ENCODE data around the gene SCAPER. TPM values are rescaled to one million over a fixed set of nuclear protein-coding genes. Genes with fewer than 3 reads are reported as not detected.

SCAPER gene
- total and polyA plus RNA-seq, 4 donors, result 3.3 to 18.0 (median 9.9) TPM

GRCh38 chr15:76310475-76311099 is 594.6 kb downstream of the SCAPER start:
- H3K4me3 ChIP-seq (ENCODE audit: low read depth in 1 of 3, low read length in 3 of 3), result peak overlapping the region; percentile 90 to 94 (median 94)
- peaks cover 0 to 3% (median 0%) of the 10 kb centered on the region in 4 donors for H3K36me3 ChIP-seq (ENCODE audit: control insufficient read depth in 4 of 4, insufficient read depth in 3 of 4, low read depth in 1 of 4, low read length in 3 of 4)
- WGBS, result under 1% methylated on average over 16 of the region's 16 CpGs
- H3K27me3 ChIP-seq (ENCODE audit: control insufficient read depth in 4 of 4, insufficient read depth in 4 of 4, low read length in 3 of 4), result no peaks in the 10 kb centered on the region
- peak overlapping the region; percentile 96 for H3K27ac ChIP-seq (ENCODE audit: low read depth in 1 of 2, low read length in 2 of 2)
- H3K4me1 ChIP-seq (ENCODE audit: control insufficient read depth in 4 of 4, insufficient read depth in 4 of 4, low read length in 3 of 4), result peaks cover 14 to 47% (median 24%) of the 10 kb centered on the region in 4 donors
- TF ChIP-seq ATF3 (IDR thresholded peaks at IDR 0.05) (no peak), NR2F2 (IDR thresholded peaks at IDR 0.05) (peak; percentile 14)
- DNase-seq (ENCODE audit: low spot score), result no peak
- peak overlapping the region; percentile 87 to 96 for H3K9ac ChIP-seq (ENCODE audit: low read depth in 1 of 2, low read length in 2 of 2)
- no peaks in the 10 kb centered on the region for H3K9me3 ChIP-seq (ENCODE audit: control insufficient read depth in 4 of 4, low read length in 3 of 4)

DNA sequence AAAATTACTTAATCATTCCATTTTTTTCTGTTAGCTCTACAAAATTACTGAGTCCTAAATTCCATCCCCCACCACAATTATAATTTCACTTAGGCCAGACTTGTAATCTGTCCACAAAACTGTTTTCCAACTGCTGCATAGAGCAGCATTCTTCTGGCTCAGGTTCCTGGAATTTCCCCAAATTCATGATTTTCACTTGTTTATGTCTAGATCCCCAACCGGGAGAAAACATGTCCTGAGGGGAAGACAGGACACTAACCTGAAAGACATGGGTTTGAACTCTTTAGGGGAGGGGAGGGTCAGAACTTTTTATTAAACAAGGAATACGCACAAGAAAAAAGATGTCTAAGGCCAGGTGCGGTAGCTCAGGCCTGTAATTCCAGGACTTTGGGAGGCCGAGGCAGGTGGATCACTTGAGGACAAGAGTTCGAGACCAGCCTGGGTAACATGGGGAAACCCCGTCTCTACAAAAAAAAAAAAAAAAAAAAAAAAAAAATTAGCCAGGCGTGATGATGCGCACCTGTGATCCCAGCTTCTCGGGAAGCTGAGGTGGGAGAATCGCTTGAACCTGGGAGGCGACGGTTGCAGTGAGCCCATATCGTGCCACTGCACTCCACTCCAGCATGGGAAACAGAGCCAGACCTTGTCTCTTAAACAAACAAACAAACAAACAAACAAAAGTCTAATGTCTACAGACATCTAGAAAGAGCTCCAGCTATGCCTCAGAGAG is 595.4 kb downstream of the SCAPER start:
- Histone ChIP-seq H3K9me3 (ENCODE audit: control insufficient read depth in 4 of 4, low read length in 3 of 4) (no peaks in the 10 kb centered on the region), H3K27ac (ENCODE audit: low read depth in 1 of 2, low read length in 2 of 2) (peak overlapping the region in 1 of 2 donors; percentile 96), H3K27me3 (ENCODE audit: control insufficient read depth in 4 of 4, insufficient read depth in 4 of 4, low read length in 3 of 4) (no peaks in the 10 kb centered on the region), H3K36me3 (ENCODE audit: control insufficient read depth in 4 of 4, insufficient read depth in 3 of 4, low read depth in 1 of 4, low read length in 3 of 4) (peaks cover 0 to 3% (median 0%) of the 10 kb centered on the region in 4 donors), H3K4me1 (ENCODE audit: control insufficient read depth in 4 of 4, insufficient read depth in 4 of 4, low read length in 3 of 4) (peaks cover 14 to 47% (median 24%) of the 10 kb centered on the region in 4 donors), H3K4me3 (ENCODE audit: low read depth in 1 of 3, low read length in 3 of 3) (peak overlapping the region in 2 of 3 donors; percentile 90 to 94), H3K9ac (ENCODE audit: low read depth in 1 of 2, low read length in 2 of 2) (peak overlapping the region; percentile 87 to 96)
- TF ChIP-seq FOXA1 (IDR thresholded peaks at IDR 0.05) (no peak), ATF3 (IDR thresholded peaks at IDR 0.05) (no peak), RAD21 (IDR thresholded peaks at IDR 0.05) (no peak), REST (IDR thresholded peaks at IDR 0.05) (no peak), MAX (IDR thresholded peaks at IDR 0.05) (no peak), FOXA2 (IDR thresholded peaks at IDR 0.05) (no peak), YY1 (IDR thresholded peaks at IDR 0.05) (no peak)
- 63% methylated on average over 13 of the region's 13 CpGs for WGBS
- no peak for DNase-seq (ENCODE audit: low spot score)

GRCh38 chr15:76303909-76304308 is 601.2 kb downstream of the SCAPER start:
- WGBS, result 99% methylated on average over 1 of the region's 1 CpG
- TF ChIP-seq REST (IDR thresholded peaks at IDR 0.05) (no peak), GABPA (IDR thresholded peaks at IDR 0.05 in 1 of 2, conservative IDR thresholded peaks at IDR 0.05 in 1 of 2) (no peak), RAD21 (IDR thresholded peaks at IDR 0.05) (no peak)
- TF ChIP-seq, protein P1, sequence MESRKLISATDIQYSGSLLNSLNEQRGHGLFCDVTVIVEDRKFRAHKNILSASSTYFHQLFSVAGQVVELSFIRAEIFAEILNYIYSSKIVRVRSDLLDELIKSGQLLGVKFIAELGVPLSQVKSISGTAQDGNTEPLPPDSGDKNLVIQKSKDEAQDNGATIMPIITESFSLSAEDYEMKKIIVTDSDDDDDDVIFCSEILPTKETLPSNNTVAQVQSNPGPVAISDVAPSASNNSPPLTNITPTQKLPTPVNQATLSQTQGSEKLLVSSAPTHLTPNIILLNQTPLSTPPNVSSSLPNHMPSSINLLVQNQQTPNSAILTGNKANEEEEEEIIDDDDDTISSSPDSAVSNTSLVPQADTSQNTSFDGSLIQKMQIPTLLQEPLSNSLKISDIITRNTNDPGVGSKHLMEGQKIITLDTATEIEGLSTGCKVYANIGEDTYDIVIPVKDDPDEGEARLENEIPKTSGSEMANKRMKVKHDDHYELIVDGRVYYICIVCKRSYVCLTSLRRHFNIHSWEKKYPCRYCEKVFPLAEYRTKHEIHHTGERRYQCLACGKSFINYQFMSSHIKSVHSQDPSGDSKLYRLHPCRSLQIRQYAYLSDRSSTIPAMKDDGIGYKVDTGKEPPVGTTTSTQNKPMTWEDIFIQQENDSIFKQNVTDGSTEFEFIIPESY (IDR thresholded peaks at IDR 0.05), result no peak
- TF ChIP-seq, protein P2, sequence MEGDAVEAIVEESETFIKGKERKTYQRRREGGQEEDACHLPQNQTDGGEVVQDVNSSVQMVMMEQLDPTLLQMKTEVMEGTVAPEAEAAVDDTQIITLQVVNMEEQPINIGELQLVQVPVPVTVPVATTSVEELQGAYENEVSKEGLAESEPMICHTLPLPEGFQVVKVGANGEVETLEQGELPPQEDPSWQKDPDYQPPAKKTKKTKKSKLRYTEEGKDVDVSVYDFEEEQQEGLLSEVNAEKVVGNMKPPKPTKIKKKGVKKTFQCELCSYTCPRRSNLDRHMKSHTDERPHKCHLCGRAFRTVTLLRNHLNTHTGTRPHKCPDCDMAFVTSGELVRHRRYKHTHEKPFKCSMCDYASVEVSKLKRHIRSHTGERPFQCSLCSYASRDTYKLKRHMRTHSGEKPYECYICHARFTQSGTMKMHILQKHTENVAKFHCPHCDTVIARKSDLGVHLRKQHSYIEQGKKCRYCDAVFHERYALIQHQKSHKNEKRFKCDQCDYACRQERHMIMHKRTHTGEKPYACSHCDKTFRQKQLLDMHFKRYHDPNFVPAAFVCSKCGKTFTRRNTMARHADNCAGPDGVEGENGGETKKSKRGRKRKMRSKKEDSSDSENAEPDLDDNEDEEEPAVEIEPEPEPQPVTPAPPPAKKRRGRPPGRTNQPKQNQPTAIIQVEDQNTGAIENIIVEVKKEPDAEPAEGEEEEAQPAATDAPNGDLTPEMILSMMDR (IDR thresholded peaks at IDR 0.05; ENCODE audit: low read depth, low read length, missing input control), result no peak
- no peak for DNase-seq (ENCODE audit: low spot score)
- Histone ChIP-seq H3K27me3 (ENCODE audit: control insufficient read depth in 4 of 4, insufficient read depth in 4 of 4, low read length in 3 of 4) (no peaks in the 10 kb centered on the region), H3K9ac (ENCODE audit: low read depth in 1 of 2, low read length in 2 of 2) (no peak overlapping the region), H3K4me3 (ENCODE audit: low read depth in 1 of 3, low read length in 3 of 3) (no peak overlapping the region), H3K36me3 (ENCODE audit: control insufficient read depth in 4 of 4, insufficient read depth in 3 of 4, low read depth in 1 of 4, low read length in 3 of 4) (no peaks in the 10 kb centered on the region), H3K9me3 (ENCODE audit: control insufficient read depth in 4 of 4, low read length in 3 of 4) (no peaks in the 10 kb centered on the region), H3K27ac (ENCODE audit: low read depth in 1 of 2, low read length in 2 of 2) (no peak overlapping the region), H3K4me1 (ENCODE audit: control insufficient read depth in 4 of 4, insufficient read depth in 4 of 4, low read length in 3 of 4) (peaks cover 2 to 19% (median 8%) of the 10 kb centered on the region in 4 donors)
